Measurements from ENCODE around the gene ATP10B. TPM values are rescaled to one million over a fixed set of nuclear protein-coding genes. Genes with fewer than 3 reads are reported as not detected.

Gene ATP10B
- total and polyA plus RNA-seq, 2 of the 13 experiments (the other 11 are each of a cell fraction or from before 2014, with no cell fraction given), result not detected

- Histone ChIP-seq H3K4me3 (replicated peaks in 1 of 3; ENCODE audit: insufficient read depth in 1 of 3, low read depth in 2 of 3, low read length in 3 of 3) (no peak overlapping the region), H3K27ac (ENCODE audit: extremely low read length, insufficient read depth, low read length) (no peak overlapping the region), H2AFZ (ENCODE audit: low read length) (no peak overlapping the region), H4K20me1 (ENCODE audit: insufficient read depth, low read length) (no peaks in the 10 kb centered on the region), H3K9ac (ENCODE audit: insufficient read depth, low read depth, low read length) (no peak overlapping the region), H3K9me3 (ENCODE audit: low read length) (no peaks in the 10 kb centered on the region), H3K36me3 (replicated peaks in 1 of 2; ENCODE audit: control insufficient read depth in 1 of 2, insufficient read depth in 2 of 2, low read length in 2 of 2) (no peaks in the 10 kb centered on the region), H3K4me2 (ENCODE audit: low read depth, low read length) (no peak overlapping the region), H3K27me3 (ENCODE audit: control insufficient read depth in 1 of 2, insufficient read depth in 2 of 2, low read length in 2 of 2) (no peaks in the 10 kb centered on the region), H3K4me1 (ENCODE audit: insufficient read depth, low read length) (no peaks in the 10 kb centered on the region), H3K79me2 (ENCODE audit: insufficient read depth, low read length) (no peaks in the 10 kb centered on the region)
- 4% methylated on average over 1 of the region's 1 CpG for WGBS (ENCODE audit: low lambda C conversion rate)
- no peak for DNase-seq (ENCODE audit: low spot score)
- in situ Hi-C loops (cut with HindIII; ENCODE audit: extremely low pct_ligation_motif_present, low pct_unique_long_range_greater_than_20kb) (no loop called here), intact Hi-C loops (cut with micrococcal nuclease; ENCODE audit: unreplicated experiment) (no loop called here)
- ATAC-seq, result no peak
- no peak for FAIRE-seq
- no peak for TF ChIP-seq ZNF160 (CRISPR knock-in tag; IDR thresholded peaks at IDR 0.05)
- TF ChIP-seq ZNF512B (CRISPR knock-in tag; IDR thresholded peaks at IDR 0.05; ENCODE audit: borderline replicate concordance), result no peak
- TF ChIP-seq ZBTB37 (CRISPR knock-in tag; IDR thresholded peaks at IDR 0.05), result no peak
- no peak for TF ChIP-seq TGIF2 (CRISPR knock-in tag; IDR thresholded peaks at IDR 0.05)
- no peak for TF ChIP-seq MIXL1 (CRISPR knock-in tag; IDR thresholded peaks at IDR 0.05)
- TF ChIP-seq RARG (CRISPR knock-in tag; IDR thresholded peaks at IDR 0.05; ENCODE audit: low read depth), result no peak
- TF ChIP-seq ZNF878 (CRISPR knock-in tag; IDR thresholded peaks at IDR 0.05), result no peak
- no peak for TF ChIP-seq ZNF674 (CRISPR knock-in tag; IDR thresholded peaks at IDR 0.05; ENCODE audit: low read depth)
- TF ChIP-seq ELF3 (CRISPR knock-in tag; IDR thresholded peaks at IDR 0.05), result no peak
- TF ChIP-seq MBD4 (IDR thresholded peaks at IDR 0.05; ENCODE audit: borderline replicate concordance, low read length), result no peak
- TF ChIP-seq FOXC1 (CRISPR knock-in tag; IDR thresholded peaks at IDR 0.05; ENCODE audit: borderline replicate concordance), result no peak
- no peak for TF ChIP-seq DMTF1 (CRISPR knock-in tag; IDR thresholded peaks at IDR 0.05)
- TF ChIP-seq TRIM24 (CRISPR knock-in tag; IDR thresholded peaks at IDR 0.05), result no peak
- CTCF ChIA-PET (ENCODE audit: low intra/inter-chr PET ratio, low total read pairs), result no interaction called here
- POLR2A ChIA-PET, result no interaction called here
- no TSS peak for BruUV-seq (replicated peaks)
Observed at GRCh38 chr5:160742446-160742845, 109.6 kb downstream of the ATP10B start.
